IPS-18c (cell line): Measurements from ENCODE around the gene AOAH.

Source experiments
- H3K4me3 ChIP-seq: 2 replicates; pipeline ENCODE4 v1.7.0; 2013; ENCODE audit warnings: low read depth, mild to moderate bottlenecking, low read length, moderate library complexity; ENCODE audit not compliant: insufficient read depth
- H3K9me3 ChIP-seq: one replicate; pipeline ENCODE4 v1.6.1; 2013; ENCODE audit warnings: mild to moderate bottlenecking, low read length, moderate library complexity; ENCODE audit not compliant: control insufficient read depth, insufficient read depth

Gene AOAH

GRCh38 chr7:36746347-36746746 is 22.1 kb upstream of the AOAH start:
- H3K4me3 ChIP-seq, result no peak overlapping the region
- H3K9me3 ChIP-seq, result no peaks in the 10 kb centered on the region

DNA sequence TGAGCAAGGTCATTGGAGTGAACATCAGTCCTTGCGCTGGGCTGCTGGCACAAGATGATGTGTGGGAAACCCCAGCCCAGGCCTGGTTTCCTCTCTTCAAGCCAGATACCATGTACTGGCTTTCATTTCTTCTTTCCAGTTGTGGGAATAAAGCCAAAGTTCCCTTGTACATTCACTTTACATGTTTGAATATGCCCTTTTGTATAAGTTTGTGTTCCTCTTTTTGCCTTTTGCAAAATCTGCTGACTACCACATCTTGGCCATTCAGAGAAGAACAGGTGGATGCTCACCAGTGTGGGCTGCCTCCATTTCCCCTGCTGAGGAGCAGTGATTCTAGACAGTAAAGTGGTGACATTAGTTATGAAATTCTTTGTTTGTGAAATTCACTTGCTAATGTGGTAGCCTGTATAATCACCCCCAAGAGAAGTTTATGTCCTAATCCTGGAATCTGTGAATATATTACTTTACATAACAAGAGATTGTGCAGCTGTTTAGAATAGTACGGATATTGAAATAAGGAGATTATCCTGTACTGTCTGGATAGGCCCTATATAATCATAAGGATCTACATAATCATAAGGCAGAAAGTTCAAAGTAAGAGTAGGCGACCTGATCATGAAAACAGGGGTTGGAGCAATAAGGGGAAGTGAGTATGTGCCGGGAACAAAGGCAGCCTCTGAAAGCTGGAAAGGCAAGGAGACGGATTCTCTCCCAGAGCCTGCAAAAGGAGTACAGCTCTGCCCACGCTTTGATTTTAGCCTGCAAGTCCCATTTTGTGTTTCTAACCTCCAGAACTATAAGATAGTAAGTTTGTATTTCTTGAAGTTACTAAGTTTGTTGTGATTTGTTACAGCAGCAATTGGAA is 18.8 kb upstream of the AOAH start:
- Histone ChIP-seq H3K9me3 (no peaks in the 10 kb centered on the region), H3K4me3 (no peak overlapping the region)

DNA sequence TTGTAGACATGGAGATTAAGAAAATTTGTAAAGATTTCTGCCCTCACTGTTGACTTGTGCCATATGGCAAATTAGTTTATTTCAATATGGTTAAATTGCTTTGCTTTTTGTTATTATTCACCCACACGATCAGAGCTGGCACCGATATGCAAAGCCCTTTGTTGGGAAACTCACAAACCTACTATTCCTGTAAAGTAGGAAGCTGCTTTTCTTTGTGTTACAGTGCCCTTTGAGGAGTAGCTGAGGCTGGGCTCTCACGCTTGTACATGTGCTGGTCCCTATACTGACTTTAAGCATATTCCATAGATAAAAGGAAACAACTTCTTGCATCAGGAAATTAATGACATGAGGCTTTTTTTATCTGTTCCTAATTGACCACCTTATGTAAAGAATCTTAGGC is 17.6 kb upstream of the AOAH start:
- no peaks in the 10 kb centered on the region for H3K9me3 ChIP-seq
- H3K4me3 ChIP-seq, result no peak overlapping the region

DNA sequence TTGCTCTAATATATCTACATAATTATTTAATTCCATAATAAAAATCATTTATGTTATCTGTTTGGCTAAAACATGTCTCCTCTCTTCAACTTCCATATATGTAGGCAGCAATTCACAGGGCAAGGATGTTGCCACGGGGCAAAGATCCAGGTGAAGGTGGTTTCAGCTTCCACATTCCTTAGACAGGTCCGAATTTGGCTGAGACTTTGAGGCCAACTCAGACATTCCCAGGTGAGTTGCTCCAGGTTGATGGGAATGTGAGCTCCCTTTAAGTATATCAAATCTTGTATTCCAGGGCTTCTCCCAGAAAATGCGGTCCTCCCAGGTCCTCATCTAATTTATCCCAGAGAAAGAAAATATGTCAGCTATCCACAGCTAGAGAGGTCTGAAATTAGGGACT is 15.1 kb upstream of the AOAH start:
- no peaks in the 10 kb centered on the region for H3K9me3 ChIP-seq
- H3K4me3 ChIP-seq, result no peak overlapping the region

DNA sequence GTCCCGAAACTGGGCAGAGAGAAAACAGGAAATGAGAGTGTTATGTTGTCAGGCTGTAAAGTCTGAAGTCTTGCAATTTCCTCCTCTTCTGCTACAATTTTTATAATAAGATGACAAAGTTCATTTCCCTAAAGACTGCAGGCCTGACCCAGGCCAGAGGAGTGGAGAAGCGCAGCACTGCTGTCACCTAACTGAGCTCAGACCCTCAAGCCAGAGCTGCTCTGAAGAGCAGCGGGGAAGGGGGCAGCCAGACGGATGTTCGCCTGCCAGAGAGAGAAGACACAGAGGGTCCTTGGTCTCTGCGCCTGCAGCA is 12.6 kb upstream of the AOAH start:
- Histone ChIP-seq H3K9me3 (no peaks in the 10 kb centered on the region), H3K4me3 (no peak overlapping the region)

GRCh38 chr7:36736090-36736898 is 12.0 kb upstream of the AOAH start:
- no peaks in the 10 kb centered on the region for H3K9me3 ChIP-seq
- no peak overlapping the region for H3K4me3 ChIP-seq

DNA sequence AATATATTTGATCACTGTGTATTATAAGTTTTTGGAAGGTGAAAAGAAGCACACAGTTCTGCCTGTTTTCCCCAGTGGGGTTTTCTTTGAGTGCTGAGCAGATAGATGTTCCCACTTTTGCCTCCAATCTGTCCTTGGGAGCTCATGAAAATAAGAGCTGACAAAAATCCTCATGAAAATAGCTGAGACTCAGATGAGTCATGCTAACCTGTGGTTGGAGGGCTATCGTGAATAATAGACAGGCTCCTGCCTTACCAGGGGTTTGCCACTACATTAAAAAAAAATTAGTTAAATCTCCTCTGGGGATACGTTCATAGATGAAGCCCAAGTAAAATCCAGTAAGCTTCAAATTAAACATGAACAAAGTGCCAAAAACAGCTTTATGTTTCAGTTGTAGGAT is 10.9 kb upstream of the AOAH start:
- Histone ChIP-seq H3K9me3 (no peaks in the 10 kb centered on the region), H3K4me3 (no peak overlapping the region)

DNA sequence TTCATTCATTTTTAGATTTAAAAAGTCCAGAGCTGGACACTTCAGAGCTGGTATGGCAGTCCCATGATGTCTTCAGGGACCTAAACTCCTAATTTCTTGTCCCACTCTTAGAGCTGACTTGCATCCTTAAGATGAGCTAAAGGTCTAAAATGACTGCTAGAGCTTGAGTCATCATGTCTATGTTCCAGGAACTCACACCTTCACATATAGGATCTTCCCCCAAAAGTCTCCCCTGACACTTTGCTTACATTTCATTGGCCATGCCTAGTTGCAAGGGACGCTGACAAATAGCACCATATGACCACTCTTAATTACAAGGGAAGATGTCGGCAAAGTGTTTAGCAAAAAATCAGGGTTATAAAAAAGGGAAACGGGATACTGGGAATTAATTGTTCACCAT is 10.4 kb upstream of the AOAH start:
- Histone ChIP-seq H3K9me3 (no peaks in the 10 kb centered on the region), H3K4me3 (no peak overlapping the region)

DNA sequence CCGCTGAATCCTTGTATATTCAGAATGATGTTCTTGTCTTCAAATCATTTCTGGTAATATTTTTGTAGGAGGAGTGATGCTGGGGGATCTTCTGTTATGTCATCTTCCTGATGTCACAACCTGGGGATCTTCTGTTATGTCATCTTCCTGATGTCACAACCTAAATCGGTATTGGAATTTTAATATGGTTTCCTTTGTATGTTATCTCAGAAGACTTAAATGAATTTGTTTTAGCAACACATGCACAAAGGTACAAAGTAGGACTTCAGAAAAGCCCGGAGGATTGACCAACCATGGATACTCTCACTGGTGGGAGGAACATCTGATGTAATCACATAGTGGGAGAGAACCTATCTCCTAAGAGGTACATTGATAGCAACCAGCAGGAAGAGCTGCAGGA is 9.1 kb upstream of the AOAH start:
- Histone ChIP-seq H3K9me3 (no peaks in the 10 kb centered on the region), H3K4me3 (no peak overlapping the region)

- no peaks in the 10 kb centered on the region for H3K9me3 ChIP-seq
- no peak overlapping the region for H3K4me3 ChIP-seq
Observed at GRCh38 chr7:36732806-36733205, 8.5 kb upstream of the AOAH start.

DNA sequence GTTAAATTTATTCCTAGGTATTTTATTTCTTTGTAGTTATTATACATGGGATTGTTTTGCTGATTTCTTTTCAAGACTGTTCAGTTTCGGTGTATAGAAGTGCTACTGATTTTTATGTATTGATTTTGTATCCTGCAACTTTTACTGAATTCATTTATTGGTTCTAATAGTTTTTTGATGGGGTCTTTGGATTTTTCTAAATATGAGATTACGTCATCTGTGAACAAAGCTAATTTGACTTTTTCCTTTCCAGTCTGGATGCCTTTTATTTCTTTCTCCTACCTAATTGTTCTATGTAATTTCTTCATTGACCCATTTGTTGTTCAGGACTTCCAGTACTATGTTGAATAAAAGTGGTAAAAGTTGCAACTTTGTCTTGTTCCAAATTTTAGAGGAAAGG is 5.8 kb upstream of the AOAH start:
- Histone ChIP-seq H3K9me3 (no peaks in the 10 kb centered on the region), H3K4me3 (no peak overlapping the region)

DNA sequence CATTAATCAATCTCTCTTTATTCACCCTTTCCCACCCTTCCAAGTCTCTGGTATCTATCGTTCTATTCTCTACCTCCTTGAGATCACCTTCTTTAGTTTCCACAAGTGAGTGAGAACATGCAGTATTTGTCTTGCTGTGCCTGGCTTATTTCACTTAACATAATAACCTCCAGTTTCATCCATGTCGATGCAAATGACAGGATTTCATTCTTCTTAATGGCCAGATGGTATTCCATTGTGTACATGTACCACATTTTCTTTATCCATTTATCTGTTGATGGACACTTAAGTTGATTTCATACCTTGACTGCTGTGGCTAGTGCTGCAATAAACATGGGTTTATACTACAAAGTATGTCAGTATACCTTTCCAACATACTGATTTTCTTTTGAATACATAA is 3.8 kb upstream of the AOAH start:
- no peaks in the 10 kb centered on the region for H3K9me3 ChIP-seq
- H3K4me3 ChIP-seq, result no peak overlapping the region

DNA sequence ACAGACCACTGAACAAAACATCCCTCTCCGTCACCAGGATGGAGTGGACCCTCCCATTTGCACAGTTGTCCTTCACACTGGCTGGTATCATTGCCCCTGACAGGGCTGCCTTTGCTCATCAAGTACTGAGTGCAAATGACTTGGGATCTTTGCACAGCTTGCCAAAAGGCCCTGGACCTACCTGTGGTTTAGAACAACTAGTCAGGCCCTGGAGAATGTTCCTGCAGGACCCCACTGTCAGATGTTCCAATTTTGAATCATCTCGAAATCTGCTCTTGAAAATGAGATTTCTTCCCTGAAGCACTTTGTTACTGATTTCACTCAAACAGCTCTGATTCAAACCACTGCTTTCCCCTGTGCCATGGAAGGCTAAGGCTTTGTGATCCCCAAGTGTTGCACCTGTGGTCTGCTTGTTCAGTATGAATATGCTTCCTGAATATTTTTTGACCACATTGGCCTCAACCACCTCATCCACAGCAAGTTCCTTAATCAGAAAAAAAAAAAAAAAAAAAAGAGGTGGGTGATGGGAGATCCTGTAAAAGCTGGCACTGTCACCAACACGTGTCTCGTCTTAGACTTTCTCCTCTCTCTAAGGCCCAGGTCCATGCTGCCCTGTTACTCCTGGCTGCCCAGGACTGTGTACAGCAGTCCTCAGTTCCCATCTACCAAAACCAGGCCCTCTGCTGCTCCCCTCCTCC is 2.7 kb upstream of the AOAH start:
- H3K9me3 ChIP-seq, result no peaks in the 10 kb centered on the region
- no peak overlapping the region for H3K4me3 ChIP-seq

GRCh38 chr7:36726311-36726710 is 2.0 kb upstream of the AOAH start:
- no peak overlapping the region for H3K4me3 ChIP-seq

DNA sequence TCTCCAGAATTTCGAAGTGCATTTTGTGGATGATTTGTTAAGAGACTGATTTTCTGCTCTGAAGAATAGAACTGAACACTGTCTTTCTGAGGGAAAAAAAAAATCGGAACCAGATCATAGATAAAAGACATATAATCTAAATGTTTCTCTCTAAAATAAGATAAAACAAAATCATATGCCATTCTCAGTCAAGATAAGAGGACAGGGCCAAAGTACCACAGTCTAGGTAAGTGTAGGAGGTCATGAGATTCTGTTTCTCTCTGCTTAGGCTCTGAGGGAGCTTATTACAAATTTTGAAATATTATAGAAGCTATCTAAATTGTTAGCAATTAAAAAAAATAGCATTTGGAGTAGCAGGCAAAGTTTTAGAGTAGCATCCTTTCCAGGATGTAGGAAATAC is 702 bp upstream of the AOAH start:
- Histone ChIP-seq H3K9me3 (no peaks in the 10 kb centered on the region), H3K4me3 (no peak overlapping the region)

More at GRCh38 chr7:36726311-36726710, 2.0 kb upstream of the AOAH start:
- H3K9me3 ChIP-seq, result no peaks in the 10 kb centered on the region

- no peak overlapping the region for H3K4me3 ChIP-seq
Observed at GRCh38 chr7:36723291-36723690, 1.0 kb downstream of the AOAH start.

GRCh38 chr7:36719083-36719632 is 5.1 kb downstream of the AOAH start:
- Histone ChIP-seq H3K9me3 (no peaks in the 10 kb centered on the region), H3K4me3 (no peak overlapping the region)

More at GRCh38 chr7:36723291-36723690, 1.0 kb downstream of the AOAH start:
- no peaks in the 10 kb centered on the region for H3K9me3 ChIP-seq

DNA sequence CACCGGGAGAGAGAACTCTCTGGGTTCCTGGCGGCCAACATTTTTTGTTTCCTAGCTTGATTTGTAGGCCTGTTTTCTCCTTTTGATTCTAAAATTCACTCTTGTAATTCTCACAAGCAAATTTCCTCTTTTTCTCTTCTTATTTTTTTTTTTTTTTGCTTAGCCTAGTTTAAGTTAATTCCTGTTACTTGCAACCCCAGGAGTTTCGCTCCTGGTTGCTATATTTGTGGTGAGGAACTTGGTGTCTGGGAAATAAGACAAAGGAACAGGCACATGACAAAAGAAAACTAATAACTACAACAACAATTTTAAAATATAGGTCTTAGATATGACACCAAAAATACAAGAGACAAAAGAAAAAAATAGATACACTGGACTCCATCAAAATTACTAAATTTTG is 6.7 kb downstream of the AOAH start:
- Histone ChIP-seq H3K9me3 (no peaks in the 10 kb centered on the region), H3K4me3 (no peak overlapping the region)
